Stomach (tissue), 19 donors: ENCODE measurements around the gene C12orf54. TPM values are rescaled to one million over a fixed set of nuclear protein-coding genes. Genes with fewer than 3 reads are reported as not detected.
"Not testable (repeated sequence)": the region's sequence is repeated elsewhere in the genome, so short reads cannot be mapped to it uniquely, and the experiment has no call there.

Experiments used
- DNase-seq, 2 donors: peaks; one replicate each; pipeline versions ENCODE4 v3.0.0 to v3.0.0-alpha.2; 2013 to 2019
- H3K27ac ChIP-seq, 5 donors: fragments of 200-600 bp in 4 of 5; sonication (generic) in 4 of 5; one replicate each; pipeline ENCODE4 v1.5.1; 2013 to 2019; ENCODE audit warnings: mild to moderate bottlenecking in 1 of 5, moderate library complexity in 1 of 5
- H3K27me3 ChIP-seq, 3 donors: fragments of 200-600 bp; sonication (generic); one replicate each; pipeline ENCODE4 v1.5.1; 2017 to 2019; ENCODE audit warnings: mixed run types in 1 of 3
- H3K36me3 ChIP-seq, 4 donors: fragments of 200-600 bp; sonication (generic); 1 replicate in 3 of 4; 2 replicates in 1 of 4; pipeline ENCODE4 v1.5.1; 2016 to 2019
- H3K4me1 ChIP-seq, 4 donors: fragments of 200-600 bp; sonication (generic); one replicate each; pipeline ENCODE4 v1.5.1; 2016 to 2019
- H3K4me3 ChIP-seq, 4 donors: fragments of 200-600 bp; sonication (generic) in 3 of 4; one replicate each; pipeline ENCODE4 v1.5.1; 2016 to 2019; ENCODE audit warnings: mild to moderate bottlenecking in 1 of 4
- H3K9me3 ChIP-seq, 4 donors: fragments of 200-600 bp; sonication (generic); one replicate each; pipeline ENCODE4 v1.5.1; 2016 to 2019
- EP300 ChIP-seq: sonication (generic); formaldehyde crosslinking; IDR thresholded peaks from one replicate; pipeline ENCODE4 v1.6.1; 2017; ENCODE audit warnings: antibody characterized with exemption
- POLR2A ChIP-seq, 4 donors: fragments of 450-650 bp; IDR thresholded peaks; one replicate each; pipeline ENCODE4 v1.6.1; 2016; ENCODE audit warnings: antibody characterized with exemption in 4 of 4, control low read depth in 2 of 4, mild to moderate bottlenecking in 1 of 4, moderate library complexity in 1 of 4
- POLR2AphosphoS5 ChIP-seq, 3 donors: sonication (generic); formaldehyde crosslinking; IDR thresholded peaks; one replicate each; pipeline ENCODE4 v1.6.1; 2016; ENCODE audit warnings: antibody characterized with exemption in 3 of 3
- WGBS, 5 donors: extraction: QIAGEN DNeasy Blood & Tissue Kit in 3 of 5; methylation state at CpG; one replicate each; pipeline versions ENCODE4 v1.1.5 to v1.1.7; 2013 to 2018; 5-methylcytosine and 5-hydroxymethylcytosine counted together
- intact Hi-C: fragments of 100-400 bp; cut with DNase I; formaldehyde crosslinking; loops from one replicate; pipeline ENCODE4 v1.15.1; 2023; ENCODE audit warnings: low total_unique reads
- long read RNA-seq, 10 donors: transcript quantifications; one replicate each; lab custom pipeline, GENCODE V29; 2026
- polyA plus RNA-seq, 3 donors: library from polyadenylated mRNA; stranded (reverse); fragments of 200-250 nt; gene quantifications; one replicate each; pipeline ENCODE4 v1.2.3, GENCODE V29; 2013
- total RNA-seq, 5 donors: library from RNA; depleted of rRNA; stranded (reverse); fragments of >200 nt; gene quantifications; one replicate each; pipeline versions ENCODE4 v1.1.0 to v1.2.3, GENCODE V29; 2014 to 2016
- TF ChIP-seq, protein P1 (sequence below), 7 experiments: fragments of 450-650 bp in 4 of 7; fragments of 200-600 bp in 3 of 7; sonication (generic) in 3 of 7; IDR thresholded peaks; one replicate each; pipeline ENCODE4 v1.5.1; 2016 to 2019; ENCODE audit warnings: antibody characterized with exemption in 7 of 7, control low read depth in 2 of 7, mild to moderate bottlenecking in 1 of 7
- donor health status: healthy with polysubstance abuse.
- donor health status: Bipolar disorder and iron deficiency.
- donor health status: healthy.

C12orf54 gene
- total RNA-seq (1 to 10 TPM in 1 of 5 donors, not detected in 4; 1.7 TPM), polyA plus RNA-seq (10 to 100 TPM in 1 of 3 donors, not detected in 2; 10.4 TPM)
- long read RNA-seq, donor 1, result 0 reads
- long read RNA-seq, donor 2, result 0 reads
- long read RNA-seq, donor 3, result 0 reads
- long read RNA-seq, donor 4, result 0 reads
- long read RNA-seq, donor 5, result 0 reads
- long read RNA-seq, donor 6, result 0 reads
- long read RNA-seq, donor 7, result 0 reads
- long read RNA-seq, donor 8, result 0 reads
- long read RNA-seq, donor 9, result 0 reads
- long read RNA-seq, donor 10, result 0 reads

DNA sequence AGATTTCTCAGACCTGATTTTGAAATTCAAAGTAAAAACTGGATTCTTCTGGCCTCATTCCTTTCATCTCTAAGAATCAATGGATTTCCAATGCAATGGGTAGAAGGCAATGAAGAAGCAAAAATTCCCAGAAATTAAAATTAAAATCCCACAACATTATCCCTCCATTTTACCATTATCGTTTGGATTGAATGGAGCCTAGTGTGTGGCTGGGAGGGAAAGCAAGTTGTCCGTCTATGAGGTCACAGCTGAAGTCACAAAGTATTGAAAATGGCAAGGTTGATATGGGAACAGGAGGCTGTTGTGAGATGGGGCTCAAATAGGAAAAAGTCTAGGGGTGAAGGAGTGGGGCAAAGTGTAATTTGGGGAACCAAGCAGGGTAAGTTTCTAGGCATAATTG lies at the start of gene C12orf54:
Gene C12orf54, plus strand, starts transcription at position 301 of the 400 bp plus-strand sequence. CDS start 799 bp downstream, outside the sequence.
- 87 to 95% (median 90%) methylated on average over 2 of the region's 2 CpGs for WGBS, 5 donors
- intact Hi-C loops, result no loop called here
- no peaks in the 10 kb centered on the region for H3K36me3 ChIP-seq
- DNase-seq, result no peak
- no peaks in the 10 kb centered on the region for H3K27me3 ChIP-seq
- no peak within 1 kb of the TSS for H3K4me3 ChIP-seq
- no peaks in the 10 kb centered on the region for H3K4me1 ChIP-seq
- H3K27ac ChIP-seq, result no peak within 1 kb of the TSS
- TF ChIP-seq, protein P1, sequence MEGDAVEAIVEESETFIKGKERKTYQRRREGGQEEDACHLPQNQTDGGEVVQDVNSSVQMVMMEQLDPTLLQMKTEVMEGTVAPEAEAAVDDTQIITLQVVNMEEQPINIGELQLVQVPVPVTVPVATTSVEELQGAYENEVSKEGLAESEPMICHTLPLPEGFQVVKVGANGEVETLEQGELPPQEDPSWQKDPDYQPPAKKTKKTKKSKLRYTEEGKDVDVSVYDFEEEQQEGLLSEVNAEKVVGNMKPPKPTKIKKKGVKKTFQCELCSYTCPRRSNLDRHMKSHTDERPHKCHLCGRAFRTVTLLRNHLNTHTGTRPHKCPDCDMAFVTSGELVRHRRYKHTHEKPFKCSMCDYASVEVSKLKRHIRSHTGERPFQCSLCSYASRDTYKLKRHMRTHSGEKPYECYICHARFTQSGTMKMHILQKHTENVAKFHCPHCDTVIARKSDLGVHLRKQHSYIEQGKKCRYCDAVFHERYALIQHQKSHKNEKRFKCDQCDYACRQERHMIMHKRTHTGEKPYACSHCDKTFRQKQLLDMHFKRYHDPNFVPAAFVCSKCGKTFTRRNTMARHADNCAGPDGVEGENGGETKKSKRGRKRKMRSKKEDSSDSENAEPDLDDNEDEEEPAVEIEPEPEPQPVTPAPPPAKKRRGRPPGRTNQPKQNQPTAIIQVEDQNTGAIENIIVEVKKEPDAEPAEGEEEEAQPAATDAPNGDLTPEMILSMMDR (IDR thresholded peaks at IDR 0.05), result no peak
- TF ChIP-seq POLR2AphosphoS5 (IDR thresholded peaks at IDR 0.05) (no peak), EP300 (no peak), POLR2A (IDR thresholded peaks at IDR 0.05) (no peak)
- peaks cover 0 to 4% (median 0%) of the 10 kb centered on the region in 4 donors for H3K9me3 ChIP-seq

DNA sequence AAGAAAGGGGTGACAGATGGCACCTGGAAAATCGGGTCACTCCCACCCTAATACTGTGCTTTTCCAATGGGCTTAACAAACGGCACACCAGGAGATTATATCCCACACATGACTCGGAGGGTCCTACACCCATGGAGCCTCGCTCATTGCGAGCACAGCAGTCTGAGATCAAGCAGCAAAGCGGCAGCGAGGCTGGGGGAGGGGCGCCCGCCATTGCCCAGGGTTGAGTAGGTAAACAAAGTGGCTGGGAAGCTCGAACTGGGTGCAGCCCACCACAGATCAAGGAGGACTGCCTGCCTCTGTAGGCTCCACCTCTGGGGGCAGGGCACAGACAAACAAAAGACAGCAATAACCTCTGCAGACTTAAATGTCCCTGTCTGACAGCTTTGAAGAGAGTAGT lies 48.3 kb upstream of the C12orf54 start:
- H3K4me3 ChIP-seq, H3K27me3 ChIP-seq, intact Hi-C loops, H3K27ac ChIP-seq, H3K36me3 ChIP-seq, DNase-seq, H3K4me1 ChIP-seq: not testable (repeated sequence)
- WGBS, 5 donors, result 77 to 88% (median 85%) methylated on average over 10 of the region's 10 CpGs
- H3K9me3 ChIP-seq, result peaks cover 0 to 17% (median 2%) of the 10 kb centered on the region in 4 donors

DNA sequence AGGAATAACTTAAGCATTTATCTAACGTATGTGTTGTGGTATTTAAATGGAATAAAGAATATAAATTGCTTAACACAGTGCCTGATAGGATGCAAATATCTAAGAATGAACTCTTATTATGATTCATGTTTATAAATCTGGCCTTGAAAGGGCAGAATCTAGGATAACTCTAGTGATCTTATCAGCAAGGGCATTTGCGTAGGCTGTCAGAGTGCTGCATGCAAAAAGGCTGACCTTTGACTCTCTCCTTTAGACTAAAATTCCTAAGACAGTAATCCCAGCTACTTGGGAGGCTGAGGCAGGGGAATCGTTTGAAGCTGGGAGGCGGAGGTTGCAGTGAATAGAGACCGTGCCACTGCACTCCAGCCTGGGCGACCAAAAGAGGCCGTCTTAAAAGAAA lies 41.2 kb upstream of the C12orf54 start:
- no peaks in the 10 kb centered on the region for H3K4me1 ChIP-seq
- no peaks in the 10 kb centered on the region for H3K27me3 ChIP-seq
- no peak overlapping the region for H3K4me3 ChIP-seq
- no peaks in the 10 kb centered on the region for H3K9me3 ChIP-seq
- no peaks in the 10 kb centered on the region for H3K36me3 ChIP-seq
- TF ChIP-seq EP300 (no peak), POLR2A (IDR thresholded peaks at IDR 0.05) (no peak), POLR2AphosphoS5 (IDR thresholded peaks at IDR 0.05) (no peak)
- TF ChIP-seq, protein P1 (IDR thresholded peaks at IDR 0.05), result no peak
- no peak overlapping the region for H3K27ac ChIP-seq
- 41 to 55% (median 45%) methylated on average over 7 of the region's 7 CpGs for WGBS, 5 donors
- intact Hi-C loops, result no loop called here
- no peak for DNase-seq

DNA sequence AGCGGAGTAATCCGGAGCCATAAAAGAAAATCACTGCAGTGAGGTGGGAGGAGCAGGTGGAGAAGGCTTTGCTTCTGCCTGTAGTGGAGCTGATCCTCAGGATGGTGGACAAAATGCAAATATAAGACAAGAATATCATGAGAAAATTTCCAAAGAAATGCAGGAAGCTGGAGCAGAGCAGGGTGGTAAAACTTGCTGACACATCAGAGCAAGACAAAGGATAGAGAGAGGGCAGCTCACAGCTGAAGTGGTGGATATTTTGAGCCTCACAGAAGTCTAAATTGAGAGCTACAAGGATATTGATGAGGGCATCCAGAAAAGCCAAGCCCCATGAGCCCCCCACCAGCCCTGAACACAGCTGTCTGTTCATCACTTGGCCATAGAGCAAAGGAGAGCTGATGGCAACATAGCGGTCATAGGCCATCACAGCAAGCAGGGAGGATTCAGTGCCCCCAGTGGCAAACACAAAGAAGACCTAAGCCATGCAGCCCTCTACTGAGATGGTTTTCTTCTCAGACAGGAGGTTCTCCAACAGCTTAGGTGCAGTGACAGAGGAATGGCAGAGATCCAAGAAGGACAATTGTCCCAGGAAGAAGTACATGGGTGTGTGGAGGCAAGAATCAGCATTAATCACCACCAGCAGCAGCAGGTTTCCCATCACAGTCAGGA lies 40.0 kb upstream of the C12orf54 start:
- Histone ChIP-seq H3K4me3 (no peak overlapping the region), H3K36me3 (no peaks in the 10 kb centered on the region), H3K27me3 (no peaks in the 10 kb centered on the region), H3K9me3 (no peaks in the 10 kb centered on the region), H3K27ac (no peak overlapping the region), H3K4me1 (no peaks in the 10 kb centered on the region)
- 77 to 89% (median 81%) methylated on average over 3 of the region's 3 CpGs for WGBS, 5 donors
- TF ChIP-seq POLR2A (IDR thresholded peaks at IDR 0.05) (no peak), POLR2AphosphoS5 (IDR thresholded peaks at IDR 0.05) (no peak), EP300 (no peak)
- TF ChIP-seq, protein P1 (IDR thresholded peaks at IDR 0.05), result no peak
- intact Hi-C loops, result no loop called here
- DNase-seq, result no peak

DNA sequence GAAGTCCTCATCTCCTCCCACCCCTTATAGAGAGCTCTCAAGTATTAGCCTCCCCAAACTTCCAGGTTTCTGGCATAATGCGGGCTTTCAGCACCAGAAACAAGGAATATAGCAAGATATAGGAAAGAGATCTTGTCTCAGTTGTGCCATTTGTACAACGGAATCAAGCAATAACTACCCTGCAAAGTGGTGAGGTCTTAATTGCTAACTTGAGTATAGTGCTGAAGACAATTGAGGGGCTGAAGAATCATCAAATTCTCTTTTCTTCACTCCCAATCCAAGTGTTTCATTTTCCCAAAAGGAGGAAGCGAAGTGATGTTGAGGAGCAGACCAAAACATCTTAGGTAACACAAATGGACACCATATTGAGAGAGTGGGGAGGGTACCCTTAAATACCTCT lies 36.8 kb upstream of the C12orf54 start:
- WGBS, 5 donors, result 56 to 92% (median 77%) methylated on average over 3 of the region's 3 CpGs
- Histone ChIP-seq H3K27me3 (no peaks in the 10 kb centered on the region), H3K9me3 (peaks cover 0 to 8% (median 3%) of the 10 kb centered on the region in 4 donors), H3K4me1 (no peaks in the 10 kb centered on the region), H3K27ac (no peak overlapping the region), H3K36me3 (no peaks in the 10 kb centered on the region), H3K4me3 (no peak overlapping the region)
- intact Hi-C loops, result no loop called here
- DNase-seq, result no peak
- no peak for TF ChIP-seq EP300
- no peak for TF ChIP-seq POLR2AphosphoS5 (IDR thresholded peaks at IDR 0.05)
- TF ChIP-seq POLR2A (IDR thresholded peaks at IDR 0.05), result no peak
- TF ChIP-seq, protein P1 (IDR thresholded peaks at IDR 0.05), result no peak
